Osteocyte (in vitro differentiated cells): Measurements from ENCODE around the gene PIANP. TPM values are rescaled to one million over a fixed set of nuclear protein-coding genes. Genes with fewer than 3 reads are reported as not detected.
"Not testable (repeated sequence)": the region's sequence is repeated elsewhere in the genome, so short reads cannot be mapped to it uniquely, and the experiment has no call there.

Experiments used
- DNase-seq: peaks from one replicate; pipeline ENCODE4 v3.0.0; 2021; ENCODE audit warnings: mixed read lengths; ENCODE audit not compliant: unreplicated experiment; ENCODE audit errors: extremely low spot score
- H3K27ac Mint-ChIP-seq: one replicate; pipeline ENCODE4 v1.8.0; 2021; ENCODE audit warnings: mild to moderate bottlenecking, mixed read lengths; ENCODE audit not compliant: unreplicated experiment
- H3K27me3 Mint-ChIP-seq: one replicate; pipeline ENCODE4 v1.8.0; 2021; ENCODE audit warnings: mixed read lengths; ENCODE audit not compliant: unreplicated experiment
- H3K36me3 Mint-ChIP-seq: one replicate; pipeline ENCODE4 v1.8.0; 2021; ENCODE audit warnings: mixed read lengths; ENCODE audit not compliant: unreplicated experiment
- H3K4me1 Mint-ChIP-seq: one replicate; pipeline ENCODE4 v1.8.0; 2021; ENCODE audit warnings: mixed read lengths; ENCODE audit not compliant: unreplicated experiment
- H3K4me3 Mint-ChIP-seq: one replicate; pipeline ENCODE4 v1.8.0; 2021; ENCODE audit warnings: mild to moderate bottlenecking, moderate library complexity, mixed read lengths; ENCODE audit not compliant: unreplicated experiment
- H3K9me3 Mint-ChIP-seq: one replicate; pipeline ENCODE4 v1.8.0; 2021; ENCODE audit warnings: mixed read lengths; ENCODE audit not compliant: unreplicated experiment
- CTCF ChIP-seq: fragments of 200-600 bp; sonication (generic); IDR thresholded peaks from 2 replicates; pipeline ENCODE4 v1.5.0; 2021; ENCODE audit warnings: antibody characterized with exemption, mild to moderate bottlenecking, moderate library complexity
- total RNA-seq: library from RNA; stranded (reverse); gene quantifications from 2 replicates; pipeline ENCODE4 v1.2.1, GENCODE V29; 2021

PIANP gene
- total RNA-seq, 1 donor from 2014 or later, result 3.9 TPM

- no peaks in the 10 kb centered on the region for H3K27me3 Mint-ChIP-seq
- H3K27ac Mint-ChIP-seq, result no peak overlapping the region
- no peak overlapping the region for H3K4me3 Mint-ChIP-seq
- H3K36me3 Mint-ChIP-seq, result peaks cover 11% of the 10 kb centered on the region
- peaks cover 5% of the 10 kb centered on the region for H3K4me1 Mint-ChIP-seq
- DNase-seq, result no peak
- TF ChIP-seq CTCF, result no peak
- no peaks in the 10 kb centered on the region for H3K9me3 Mint-ChIP-seq
Observed at GRCh38 chr12:6742834-6743233, 42.2 kb upstream of the PIANP start.

- not testable (repeated sequence) for H3K4me1 Mint-ChIP-seq, DNase-seq, H3K9me3 Mint-ChIP-seq, H3K27ac Mint-ChIP-seq, H3K27me3 Mint-ChIP-seq, H3K36me3 Mint-ChIP-seq, H3K4me3 Mint-ChIP-seq
Observed at GRCh38 chr12:6742080-6742479, 41.5 kb upstream of the PIANP start.

GRCh38 chr12:6736754-6737153 is 36.1 kb upstream of the PIANP start:
- Mint-ChIP-seq H3K27me3 (no peaks in the 10 kb centered on the region), H3K4me3 (no peak overlapping the region), H3K36me3 (peaks cover 6% of the 10 kb centered on the region), H3K9me3 (no peaks in the 10 kb centered on the region), H3K27ac (no peak overlapping the region), H3K4me1 (peaks cover 13% of the 10 kb centered on the region)
- TF ChIP-seq CTCF, result no peak
- DNase-seq, result no peak

- Mint-ChIP-seq H3K9me3 (no peaks in the 10 kb centered on the region), H3K27me3 (no peaks in the 10 kb centered on the region), H3K4me3 (no peak overlapping the region), H3K27ac (peak overlapping the region; percentile 84), H3K36me3 (peaks cover 12% of the 10 kb centered on the region), H3K4me1 (peaks cover 13% of the 10 kb centered on the region)
- DNase-seq, result no peak
- peak; percentile 80 for TF ChIP-seq CTCF
Observed at GRCh38 chr12:6735448-6736191, 35.0 kb upstream of the PIANP start.

GRCh38 chr12:6734506-6735387 is 34.1 kb upstream of the PIANP start:
- DNase-seq, result no peak
- Mint-ChIP-seq H3K27me3 (no peaks in the 10 kb centered on the region), H3K4me1 (peaks cover 13% of the 10 kb centered on the region), H3K27ac (peak overlapping the region; percentile 84), H3K4me3 (no peak overlapping the region), H3K36me3 (peaks cover 18% of the 10 kb centered on the region), H3K9me3 (no peaks in the 10 kb centered on the region)
- TF ChIP-seq CTCF, result no peak
